Stimulated activated CD8-positive, alpha-beta memory T cell treated with anti-CD3 and anti-CD28 coated beads, Interleukin-7, amount 100 ng/mL, for 24 hours (primary cell): ENCODE measurements around the gene ZNF574.

Experiments used
- DNase-seq: peaks from one replicate; pipeline ENCODE4 v3.0.0-alpha.2; 2020; ENCODE audit warnings: low read depth

The ZNF574 gene

GRCh38 chr19:42079886-42080763 is 4.2 kb downstream of the ZNF574 start:
- DNase-seq: no peak

- DNase-seq: no peak
Measured at GRCh38 chr19:42080764-42081375, 4.9 kb downstream of the ZNF574 start.

GRCh38 chr19:42081584-42082203 is 5.7 kb downstream of the ZNF574 start:
- no peak for DNase-seq

- DNase-seq: no peak
Measured at GRCh38 chr19:42083537-42083936, 7.6 kb downstream of the ZNF574 start.

GRCh38 chr19:42086188-42086736 is 10.3 kb downstream of the ZNF574 start:
- no peak for DNase-seq

- DNase-seq: no peak
Measured at GRCh38 chr19:42086770-42087550, 11.0 kb downstream of the ZNF574 start.

GRCh38 chr19:42088471-42089190 is 12.7 kb downstream of the ZNF574 start:
- DNase-seq: no peak

GRCh38 chr19:42089191-42089750 is 13.3 kb downstream of the ZNF574 start:
- no peak for DNase-seq

GRCh38 chr19:42089772-42090171 is 13.8 kb downstream of the ZNF574 start:
- no peak for DNase-seq

GRCh38 chr19:42090672-42091071 is 14.7 kb downstream of the ZNF574 start:
- no peak for DNase-seq

- no peak for DNase-seq
Measured at GRCh38 chr19:42091300-42091699, 15.3 kb downstream of the ZNF574 start.

GRCh38 chr19:42091742-42092141 is 15.8 kb downstream of the ZNF574 start:
- DNase-seq: no peak

GRCh38 chr19:42092350-42092749 is 16.4 kb downstream of the ZNF574 start:
- no peak for DNase-seq

GRCh38 chr19:42093505-42093904 is 17.5 kb downstream of the ZNF574 start:
- DNase-seq: no peak

GRCh38 chr19:42093926-42094325 is 18.0 kb downstream of the ZNF574 start:
- no peak for DNase-seq

GRCh38 chr19:42095142-42095813 is 19.3 kb downstream of the ZNF574 start:
- DNase-seq: no peak

- no peak for DNase-seq
Measured at GRCh38 chr19:42095814-42096230, 19.9 kb downstream of the ZNF574 start.

GRCh38 chr19:42096255-42096837 is 20.4 kb downstream of the ZNF574 start:
- DNase-seq: no peak

GRCh38 chr19:42097461-42097860 is 21.5 kb downstream of the ZNF574 start:
- no peak for DNase-seq

- no peak for DNase-seq
Measured at GRCh38 chr19:42098781-42099180, 22.8 kb downstream of the ZNF574 start.
